SK-N-SH treated with all-trans-retinoic acid at 6 μM for 48 hours (cell line): Measurements from ENCODE around the gene CBY2.

Source experiments
- ATAC-seq: fragments of 200-7000 bp; cut with Tn5 transposase; 3 replicates; pipeline ENCODE4 v1.9.1; 2020; ENCODE audit warnings: mild to moderate bottlenecking, moderate library complexity
- ARNTL ChIP-seq: fragments of 450-650 bp; formaldehyde crosslinking; IDR thresholded peaks from 2 replicates; pipeline ENCODE4 v1.5.0; 2020; ENCODE audit warnings: low read depth, mild to moderate bottlenecking, moderate library complexity, borderline replicate concordance
- BACH2 ChIP-seq: fragments of 250-450 bp; sonication (Bioruptor Pico); IDR thresholded peaks from 2 replicates; pipeline ENCODE4 v1.9.0; 2021; ENCODE audit warnings: mild to moderate bottlenecking, borderline replicate concordance
- CREB5 ChIP-seq: fragments of 250-450 bp; sonication (Bioruptor Pico); IDR thresholded peaks from 2 replicates; pipeline ENCODE4 v1.5.1; 2020; ENCODE audit warnings: low read depth, mild to moderate bottlenecking, moderate library complexity
- CSDC2 ChIP-seq: fragments of 250-450 bp; sonication (Bioruptor Pico); IDR thresholded peaks from 2 replicates; pipeline ENCODE4 v1.5.0; 2020; ENCODE audit warnings: mild to moderate bottlenecking, moderate library complexity
- CSRNP3 ChIP-seq: fragments of 250-450 bp; sonication (Bioruptor Pico); IDR thresholded peaks from 2 replicates; pipeline ENCODE4 v1.5.1; 2021; ENCODE audit warnings: mild to moderate bottlenecking, moderate library complexity
- ESRRG ChIP-seq: fragments of 250-450 bp; sonication (Bioruptor Pico); IDR thresholded peaks from 2 replicates; pipeline ENCODE4 v1.6.1; 2021; ENCODE audit warnings: mild to moderate bottlenecking
- GLIS3 ChIP-seq: fragments of 250-450 bp; sonication (Bioruptor Pico); IDR thresholded peaks from 2 replicates; pipeline ENCODE4 v1.5.0; 2020; ENCODE audit warnings: mild to moderate bottlenecking, moderate library complexity
- ISL1 ChIP-seq: fragments of 250-450 bp; sonication (Bioruptor Pico); IDR thresholded peaks from 2 replicates; pipeline ENCODE4 v2.1.2; 2022; ENCODE audit warnings: mild to moderate bottlenecking, moderate library complexity
- OSR1 ChIP-seq: fragments of 250-450 bp; sonication (Bioruptor Pico); IDR thresholded peaks from 2 replicates; pipeline ENCODE4 v1.8.0; 2022; ENCODE audit warnings: moderate library complexity, mild to moderate bottlenecking, inconsistent platforms
- PATZ1 ChIP-seq: fragments of 250-450 bp; sonication (Bioruptor Pico); IDR thresholded peaks from 2 replicates; pipeline ENCODE4 v1.8.0; 2020; ENCODE audit warnings: mild to moderate bottlenecking, moderate library complexity, borderline replicate concordance
- POU6F1 ChIP-seq: fragments of 250-450 bp; sonication (Bioruptor Pico); IDR thresholded peaks from 2 replicates; pipeline ENCODE4 v1.8.0; 2021; ENCODE audit warnings: low read depth, mild to moderate bottlenecking, moderate library complexity, borderline replicate concordance
- PPARA ChIP-seq: fragments of 250-450 bp; sonication (Bioruptor Pico); IDR thresholded peaks from 2 replicates; pipeline ENCODE4 v1.5.0; 2020; ENCODE audit warnings: mild to moderate bottlenecking, borderline replicate concordance
- RARB ChIP-seq: fragments of 250-450 bp; sonication (Bioruptor Pico); IDR thresholded peaks from 2 replicates; pipeline ENCODE4 v1.8.0; 2021; ENCODE audit warnings: mild to moderate bottlenecking, moderate library complexity
- SNAI2 ChIP-seq: fragments of 250-450 bp; sonication (Bioruptor Pico); IDR thresholded peaks from 2 replicates; pipeline ENCODE4 v1.5.0; 2020; ENCODE audit warnings: mild to moderate bottlenecking, moderate library complexity
- TCF4 ChIP-seq: fragments of 250-450 bp; sonication (Bioruptor Pico); IDR thresholded peaks from 2 replicates; pipeline ENCODE4 v1.8.0; 2021; ENCODE audit warnings: mild to moderate bottlenecking, moderate library complexity, borderline replicate concordance
- TOX ChIP-seq: fragments of 250-450 bp; sonication (Bioruptor Pico); IDR thresholded peaks from 2 replicates; pipeline ENCODE4 v1.8.0; 2021; ENCODE audit warnings: mild to moderate bottlenecking, moderate library complexity, borderline replicate concordance
- TSHZ2 ChIP-seq: fragments of 250-450 bp; sonication (Bioruptor Pico); IDR thresholded peaks from 2 replicates; pipeline ENCODE4 v1.5.0; 2020; ENCODE audit warnings: mild to moderate bottlenecking, moderate library complexity
- ZC3H10 ChIP-seq: fragments of 250-450 bp; sonication (Bioruptor Pico); IDR thresholded peaks from 2 replicates; pipeline ENCODE4 v1.5.1; 2021; ENCODE audit warnings: mild to moderate bottlenecking, moderate library complexity
- ZFP3 ChIP-seq: fragments of 250-450 bp; sonication (Bioruptor Pico); IDR thresholded peaks from 2 replicates; pipeline ENCODE4 v1.5.0; 2020; ENCODE audit warnings: mild to moderate bottlenecking, moderate library complexity
- ZFP30 ChIP-seq: fragments of 450-650 bp; formaldehyde crosslinking; IDR thresholded peaks from 2 replicates; pipeline ENCODE4 v1.5.0; 2022; ENCODE audit warnings: mild to moderate bottlenecking, moderate library complexity
- ZNF565 ChIP-seq: fragments of 450-650 bp; formaldehyde crosslinking; conservative IDR thresholded peaks from 2 replicates; pipeline ENCODE4 v1.5.0; 2020; ENCODE audit warnings: low read depth, mild to moderate bottlenecking, moderate library complexity
- ZNF70 ChIP-seq: fragments of 450-650 bp; formaldehyde crosslinking; IDR thresholded peaks from 2 replicates; pipeline ENCODE4 v1.5.0; 2020; ENCODE audit warnings: mild to moderate bottlenecking, moderate library complexity
- ZNF8 ChIP-seq: fragments of 450-650 bp; formaldehyde crosslinking; IDR thresholded peaks from 2 replicates; pipeline ENCODE4 v1.5.0; 2020; ENCODE audit warnings: mild to moderate bottlenecking, moderate library complexity

The CBY2 gene

GRCh38 chr13:45670189-45670885 lies 31.8 kb upstream of the CBY2 start:
- no peak for ATAC-seq
- TF ChIP-seq ESRRG (no peak), RARB (CRISPR knock-in tag) (no peak), CREB5 (no peak), OSR1 (CRISPR knock-in tag) (no peak), GLIS3 (CRISPR knock-in tag) (no peak), ZNF8 (CRISPR knock-in tag) (no peak), TOX (CRISPR knock-in tag) (no peak), TSHZ2 (CRISPR knock-in tag) (no peak), TCF4 (CRISPR knock-in tag) (no peak), ZC3H10 (no peak), SNAI2 (CRISPR knock-in tag) (no peak), BACH2 (CRISPR knock-in tag) (no peak), CSRNP3 (CRISPR knock-in tag) (no peak), POU6F1 (no peak), ZNF70 (CRISPR knock-in tag) (no peak), ARNTL (CRISPR knock-in tag) (no peak), ZFP30 (CRISPR knock-in tag) (no peak), ISL1 (CRISPR knock-in tag) (no peak)
- TF ChIP-seq, all 23 proteins: peak for 0

GRCh38 chr13:45674908-45675307 lies 27.2 kb upstream of the CBY2 start:
- peak; percentile 51; the same call in 2 of the 3 replicates for ATAC-seq
- TF ChIP-seq ZNF70 (CRISPR knock-in tag), result no peak
- TF ChIP-seq ZNF8 (CRISPR knock-in tag), result peak; percentile 70; the same call in 1 of the 2 replicates

GRCh38 chr13:45678282-45678681 lies 23.8 kb upstream of the CBY2 start:
- no peak for ATAC-seq
- TF ChIP-seq TSHZ2 (CRISPR knock-in tag), result no peak
- no peak for TF ChIP-seq BACH2 (CRISPR knock-in tag)
- TF ChIP-seq GLIS3 (CRISPR knock-in tag), result no peak
- TF ChIP-seq ESRRG, result no peak
- TF ChIP-seq RARB (CRISPR knock-in tag), result no peak
- no peak for TF ChIP-seq OSR1 (CRISPR knock-in tag)
- no peak for TF ChIP-seq ZC3H10
- TF ChIP-seq ZNF8 (CRISPR knock-in tag), result no peak
- no peak for TF ChIP-seq ZNF70 (CRISPR knock-in tag)
- TF ChIP-seq PATZ1 (CRISPR knock-in tag), result no peak
- no peak for TF ChIP-seq ZNF565 (CRISPR knock-in tag)
- no peak for TF ChIP-seq ISL1 (CRISPR knock-in tag)
- TF ChIP-seq PPARA (CRISPR knock-in tag), result no peak
- TF ChIP-seq CSDC2, result no peak
- no peak for TF ChIP-seq TCF4 (CRISPR knock-in tag)
- no peak for TF ChIP-seq ZFP30 (CRISPR knock-in tag)
- TF ChIP-seq ZFP3 (CRISPR knock-in tag), result no peak
- TF ChIP-seq ARNTL (CRISPR knock-in tag), result no peak
- TF ChIP-seq POU6F1, result no peak
- TF ChIP-seq SNAI2 (CRISPR knock-in tag), result no peak
